GM21528 (cell line): Measurements from ENCODE around the gene OXA1L.
"Not testable (repeated sequence)": the region's sequence is repeated elsewhere in the genome, so short reads cannot be mapped to it uniquely, and the experiment has no call there.

Experiments
- ATAC-seq: cut with Tn5 transposase; IDR thresholded peaks from one replicate; pipeline ENCODE4 v1.9.1; 2021; ENCODE audit warnings: mild to moderate bottlenecking, moderate library complexity; ENCODE audit not compliant: unreplicated experiment, low FRiP score

OXA1L gene

GRCh38 chr14:22766457-22767322 lies at the start of gene OXA1L:
Gene OXA1L, plus strand, starts transcription at chr14:22766688. Its CDS starts 14 bp downstream, at chr14:22766702.
- peak; percentile 70 for ATAC-seq

GRCh38 chr14:22718091-22718490 lies 48.4 kb upstream of the OXA1L start:
- ATAC-seq: no peak

DNA sequence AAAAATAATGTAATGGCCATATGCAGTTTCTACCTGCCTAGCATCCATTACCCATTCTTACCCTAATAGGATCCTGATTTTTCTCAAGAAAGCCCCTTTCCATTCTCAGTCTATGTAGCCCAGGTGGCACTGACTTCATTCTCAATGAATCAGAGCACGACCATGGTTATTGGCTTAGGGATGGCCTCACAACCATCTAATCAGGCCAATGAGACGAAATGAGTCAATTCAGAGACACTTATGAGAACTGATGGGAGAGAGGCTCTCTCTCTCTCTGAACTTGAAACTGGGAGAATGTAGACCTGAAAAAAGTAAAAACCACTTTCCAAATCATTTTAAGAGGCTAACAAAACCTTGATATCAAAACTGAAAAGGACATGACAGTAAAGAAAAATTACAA lies 45.3 kb upstream of the OXA1L start:
- ATAC-seq: no peak

DNA sequence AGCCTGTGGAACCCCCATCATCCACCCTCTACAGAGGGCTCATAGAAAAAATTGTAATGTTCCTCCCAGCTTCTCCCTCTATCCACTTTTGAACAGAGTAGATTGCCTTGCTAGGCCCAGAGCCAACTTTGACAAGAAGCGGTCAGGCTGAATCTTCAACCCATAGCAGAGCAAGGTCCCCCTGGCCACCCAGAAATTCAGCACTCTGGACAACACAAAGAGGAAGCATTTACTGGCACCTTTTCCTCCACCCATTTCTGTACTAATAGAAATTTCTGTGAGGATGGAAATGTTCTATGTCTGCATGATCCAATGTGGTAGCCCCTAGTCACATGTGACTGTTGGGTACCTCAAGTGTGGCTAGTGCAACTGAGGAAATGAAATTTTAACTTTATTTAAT lies 42.7 kb upstream of the OXA1L start:
- no peak for ATAC-seq

GRCh38 chr14:22724847-22725246 lies 41.6 kb upstream of the OXA1L start:
- not testable (repeated sequence) for ATAC-seq

DNA sequence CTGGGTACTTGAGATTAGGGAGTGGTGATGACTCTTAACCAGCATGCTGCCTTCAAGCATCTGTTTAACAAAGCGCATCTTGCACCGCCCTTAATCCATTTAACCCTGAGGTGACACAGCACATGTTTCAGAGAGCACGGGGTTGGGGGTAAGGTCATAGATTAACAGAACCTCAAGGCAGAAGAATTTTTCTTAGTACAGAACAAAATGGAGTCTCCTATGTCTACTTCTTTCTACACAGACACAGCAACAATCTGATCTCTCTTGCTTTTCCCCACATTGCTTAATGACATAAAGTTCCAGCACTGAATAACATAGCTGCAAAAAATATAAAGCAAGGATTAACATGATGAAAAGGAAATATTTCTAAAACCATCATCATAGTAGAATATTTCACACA lies 41.1 kb upstream of the OXA1L start:
- ATAC-seq: not testable (repeated sequence)

- no peak for ATAC-seq
These were observed 40.5 kb upstream of the OXA1L start for GRCh38 chr14:22726012-22726411.

DNA sequence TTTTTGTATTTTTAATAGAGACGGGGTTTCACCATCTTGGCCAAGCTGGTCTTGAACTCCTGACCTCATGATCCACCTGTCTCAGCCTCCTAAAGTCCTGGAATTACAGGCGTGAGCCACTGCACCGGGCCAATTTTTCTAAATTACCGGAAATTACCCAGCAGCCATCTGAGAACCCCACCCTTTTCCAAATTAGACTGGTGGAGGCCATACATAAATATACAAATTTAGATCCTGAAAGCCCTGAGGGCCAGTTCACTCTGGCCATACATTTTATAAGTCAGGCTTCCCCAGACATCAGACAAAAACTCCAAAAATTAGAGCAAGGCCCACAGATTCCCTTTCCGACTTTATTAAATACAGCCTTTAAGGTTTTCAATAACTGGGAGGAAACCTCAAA lies 34.4 kb upstream of the OXA1L start:
- ATAC-seq: not testable (repeated sequence)

GRCh38 chr14:22733829-22734228 lies 32.7 kb upstream of the OXA1L start:
- ATAC-seq: no peak

DNA sequence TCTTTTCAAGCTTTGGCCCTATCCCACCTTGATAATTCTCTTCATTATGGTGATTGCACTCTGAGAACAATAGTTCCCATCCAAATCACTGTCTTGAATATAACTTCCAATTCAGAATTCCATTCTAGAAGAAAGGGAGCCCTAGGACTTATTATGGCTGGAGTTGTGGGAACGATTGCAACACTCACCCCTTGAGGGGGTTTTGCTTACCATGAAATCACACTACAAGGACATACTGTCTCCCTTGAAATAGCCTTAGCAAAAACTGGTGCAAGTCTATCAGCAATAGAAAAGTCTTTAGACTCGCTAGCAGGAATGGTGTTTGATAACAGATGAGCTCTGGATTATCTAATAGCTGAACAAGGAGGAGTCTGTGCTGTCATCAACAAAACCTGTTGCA lies 31.4 kb upstream of the OXA1L start:
- no peak for ATAC-seq

DNA sequence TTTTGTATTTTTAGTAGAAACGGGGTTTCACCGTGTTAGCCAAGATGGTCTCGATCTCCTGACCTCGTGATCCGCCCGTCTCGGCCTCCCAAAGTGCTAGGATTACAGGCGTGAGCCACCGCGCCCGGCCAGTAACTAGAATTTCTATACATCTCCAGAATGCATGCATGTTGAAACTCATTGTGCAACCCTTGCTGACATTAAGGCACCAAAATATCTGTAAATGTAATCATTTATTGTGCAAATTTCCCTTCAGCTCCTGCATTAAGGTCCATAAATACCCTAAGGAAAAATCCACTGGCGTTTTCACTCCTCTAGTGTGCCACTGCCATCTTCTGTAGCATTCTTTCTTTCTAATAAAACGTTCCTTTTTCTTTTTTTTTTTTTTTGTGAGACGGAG lies 30.1 kb upstream of the OXA1L start:
- not testable (repeated sequence) for ATAC-seq

DNA sequence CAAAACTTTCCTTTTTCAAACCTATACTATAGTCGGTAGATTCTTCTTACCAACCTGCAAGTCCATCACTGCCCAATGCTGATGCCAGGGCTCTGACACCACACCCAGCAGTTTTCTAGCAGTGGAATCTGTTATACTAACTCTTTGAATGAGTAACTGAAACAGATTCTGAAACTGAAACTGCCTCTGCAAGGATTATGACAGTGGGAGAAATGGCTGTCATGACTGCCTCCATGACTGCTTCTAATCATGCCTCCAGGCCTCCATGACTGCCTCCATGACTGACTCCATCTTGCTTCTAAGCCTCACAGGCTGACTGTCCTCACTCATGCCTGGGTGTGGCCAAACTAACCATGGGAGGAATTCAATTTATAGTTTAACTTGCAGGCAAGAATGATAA lies 29.4 kb upstream of the OXA1L start:
- ATAC-seq: peak; percentile 60

DNA sequence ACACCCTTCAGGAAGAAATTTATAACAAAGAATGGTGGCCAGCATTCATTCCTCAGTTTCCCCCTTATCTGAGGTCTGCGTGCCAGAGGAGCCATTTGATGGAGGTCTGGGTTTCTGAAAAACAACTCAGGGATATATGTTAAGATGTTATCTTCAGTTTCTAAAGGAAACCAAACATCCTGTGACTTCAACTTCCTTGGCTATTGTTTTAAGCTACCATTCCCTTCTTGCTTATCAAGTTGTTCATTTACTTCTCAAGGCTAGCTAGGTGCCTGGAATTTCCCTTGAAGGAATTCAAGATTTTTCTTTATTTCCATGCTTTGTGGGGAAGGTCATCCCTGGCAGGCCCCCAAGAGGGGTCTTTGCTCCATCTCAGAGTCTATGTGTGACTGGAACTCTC lies 27.1 kb upstream of the OXA1L start:
- no peak for ATAC-seq

DNA sequence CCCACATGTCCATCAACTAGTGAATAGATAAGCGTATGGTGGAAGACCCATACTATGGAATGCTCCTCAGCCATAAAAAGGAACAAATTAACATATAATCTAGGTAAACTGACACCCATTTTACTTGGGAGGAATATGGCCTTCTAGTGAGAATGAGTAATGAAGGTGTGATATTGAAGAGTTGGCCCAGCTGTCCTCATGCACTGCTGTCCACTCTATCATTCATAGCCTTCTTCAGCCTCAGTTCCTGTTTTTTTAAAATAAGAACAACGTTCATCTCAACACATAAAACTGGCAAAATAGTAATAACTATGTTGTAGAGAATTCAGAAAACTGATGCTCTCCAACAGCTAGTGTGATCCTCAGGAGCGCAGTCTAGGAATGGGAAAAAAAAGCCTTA lies 26.5 kb upstream of the OXA1L start:
- no peak for ATAC-seq

DNA sequence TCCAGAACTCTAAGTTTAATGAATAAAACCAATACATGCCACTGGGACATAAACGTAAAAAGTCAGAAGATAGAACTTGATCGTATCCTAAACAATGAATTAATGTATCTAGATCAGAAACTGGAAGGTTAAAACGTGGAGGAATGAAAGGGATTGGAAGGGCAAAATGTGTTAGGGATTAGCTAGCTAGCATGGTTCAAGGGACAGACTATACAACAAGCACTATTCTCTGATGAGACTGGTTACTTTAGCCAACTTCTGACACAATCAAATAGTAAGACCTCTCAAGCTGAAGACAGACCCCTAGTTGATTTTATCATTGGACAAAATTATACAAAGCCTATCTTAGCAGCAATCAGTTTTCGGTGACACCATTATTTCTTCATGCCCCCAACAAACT lies 18.7 kb upstream of the OXA1L start:
- ATAC-seq: no peak

GRCh38 chr14:22748206-22748605 lies 18.3 kb upstream of the OXA1L start:
- no peak for ATAC-seq

- ATAC-seq: no peak
These were observed 17.8 kb upstream of the OXA1L start for GRCh38 chr14:22748631-22749068.

DNA sequence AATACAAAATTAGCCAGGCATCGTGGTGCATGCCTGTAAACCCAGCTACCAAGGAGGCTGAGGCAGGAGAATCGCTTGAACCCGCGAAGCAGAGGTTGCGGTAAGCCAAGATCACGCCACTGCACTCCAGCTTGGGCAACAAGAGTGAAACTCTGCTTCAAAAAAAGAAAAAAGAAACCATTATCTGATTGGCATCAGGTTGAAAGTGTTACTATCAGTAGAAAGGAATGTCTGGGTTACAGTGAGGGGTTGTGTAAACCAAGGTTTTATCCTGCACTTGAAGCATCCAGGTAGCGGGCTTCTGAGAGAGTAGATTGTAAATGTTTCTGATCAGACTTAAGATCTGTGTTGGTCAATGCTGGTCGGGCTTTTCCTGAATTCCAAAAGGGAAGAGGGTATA lies 14.1 kb upstream of the OXA1L start:
- ATAC-seq: no peak

GRCh38 chr14:22753586-22753985 lies 12.9 kb upstream of the OXA1L start:
- no peak for ATAC-seq

GRCh38 chr14:22757972-22758650 lies 8.4 kb upstream of the OXA1L start:
- not testable (repeated sequence) for ATAC-seq

- no peak for ATAC-seq
These were observed 4.8 kb upstream of the OXA1L start for GRCh38 chr14:22761734-22762133.

- ATAC-seq: no peak
These were observed 2.1 kb upstream of the OXA1L start for GRCh38 chr14:22764382-22764781.
